ENCODE data around the gene PKP1.

DNA sequence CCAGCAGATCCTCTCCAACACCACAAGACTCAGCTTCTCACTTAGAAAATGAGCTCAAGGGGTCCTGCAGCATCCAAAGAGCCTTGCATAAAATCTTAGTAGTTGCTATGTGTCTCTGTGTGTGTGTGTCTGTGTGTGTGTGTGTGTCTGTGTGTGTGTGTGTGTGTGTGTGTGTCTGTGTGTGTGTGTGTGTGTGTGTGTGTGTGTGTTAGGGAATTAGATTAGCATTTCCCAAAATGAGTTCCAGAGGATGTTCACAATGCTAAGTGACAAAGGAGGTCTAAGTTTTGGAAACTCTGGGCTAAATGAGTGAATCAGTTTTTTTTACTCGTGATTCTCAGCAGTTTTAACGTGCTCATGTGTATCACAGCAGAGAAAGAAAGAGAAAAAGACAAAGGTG is 63.7 kb downstream of the PKP1 start:
- TF ChIP-seq ARNTL (CRISPR knock-in tag; IDR thresholded peaks at IDR 0.05; ENCODE audit: borderline replicate concordance, low read depth) (no peak), ZFP30 (CRISPR knock-in tag; IDR thresholded peaks at IDR 0.05) (no peak), ZNF8 (CRISPR knock-in tag; IDR thresholded peaks at IDR 0.05) (no peak), BACH2 (CRISPR knock-in tag; IDR thresholded peaks at IDR 0.05; ENCODE audit: borderline replicate concordance) (no peak), TOX (CRISPR knock-in tag; IDR thresholded peaks at IDR 0.05; ENCODE audit: borderline replicate concordance) (no peak), ZNF565 (CRISPR knock-in tag; conservative IDR thresholded peaks at IDR 0.05; ENCODE audit: low read depth) (no peak), GLIS3 (CRISPR knock-in tag; IDR thresholded peaks at IDR 0.05) (no peak), ZFP3 (CRISPR knock-in tag; IDR thresholded peaks at IDR 0.05) (no peak), ZNF70 (CRISPR knock-in tag; IDR thresholded peaks at IDR 0.05) (no peak), PPARA (CRISPR knock-in tag; IDR thresholded peaks at IDR 0.05; ENCODE audit: borderline replicate concordance) (no peak)
- TF ChIP-seq, protein P1, sequence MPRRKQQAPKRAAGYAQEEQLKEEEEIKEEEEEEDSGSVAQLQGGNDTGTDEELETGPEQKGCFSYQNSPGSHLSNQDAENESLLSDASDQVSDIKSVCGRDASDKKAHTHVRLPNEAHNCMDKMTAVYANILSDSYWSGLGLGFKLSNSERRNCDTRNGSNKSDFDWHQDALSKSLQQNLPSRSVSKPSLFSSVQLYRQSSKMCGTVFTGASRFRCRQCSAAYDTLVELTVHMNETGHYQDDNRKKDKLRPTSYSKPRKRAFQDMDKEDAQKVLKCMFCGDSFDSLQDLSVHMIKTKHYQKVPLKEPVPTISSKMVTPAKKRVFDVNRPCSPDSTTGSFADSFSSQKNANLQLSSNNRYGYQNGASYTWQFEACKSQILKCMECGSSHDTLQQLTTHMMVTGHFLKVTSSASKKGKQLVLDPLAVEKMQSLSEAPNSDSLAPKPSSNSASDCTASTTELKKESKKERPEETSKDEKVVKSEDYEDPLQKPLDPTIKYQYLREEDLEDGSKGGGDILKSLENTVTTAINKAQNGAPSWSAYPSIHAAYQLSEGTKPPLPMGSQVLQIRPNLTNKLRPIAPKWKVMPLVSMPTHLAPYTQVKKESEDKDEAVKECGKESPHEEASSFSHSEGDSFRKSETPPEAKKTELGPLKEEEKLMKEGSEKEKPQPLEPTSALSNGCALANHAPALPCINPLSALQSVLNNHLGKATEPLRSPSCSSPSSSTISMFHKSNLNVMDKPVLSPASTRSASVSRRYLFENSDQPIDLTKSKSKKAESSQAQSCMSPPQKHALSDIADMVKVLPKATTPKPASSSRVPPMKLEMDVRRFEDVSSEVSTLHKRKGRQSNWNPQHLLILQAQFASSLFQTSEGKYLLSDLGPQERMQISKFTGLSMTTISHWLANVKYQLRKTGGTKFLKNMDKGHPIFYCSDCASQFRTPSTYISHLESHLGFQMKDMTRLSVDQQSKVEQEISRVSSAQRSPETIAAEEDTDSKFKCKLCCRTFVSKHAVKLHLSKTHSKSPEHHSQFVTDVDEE (CRISPR knock-in tag; IDR thresholded peaks at IDR 0.05) = no peak
- TF ChIP-seq, protein P2, sequence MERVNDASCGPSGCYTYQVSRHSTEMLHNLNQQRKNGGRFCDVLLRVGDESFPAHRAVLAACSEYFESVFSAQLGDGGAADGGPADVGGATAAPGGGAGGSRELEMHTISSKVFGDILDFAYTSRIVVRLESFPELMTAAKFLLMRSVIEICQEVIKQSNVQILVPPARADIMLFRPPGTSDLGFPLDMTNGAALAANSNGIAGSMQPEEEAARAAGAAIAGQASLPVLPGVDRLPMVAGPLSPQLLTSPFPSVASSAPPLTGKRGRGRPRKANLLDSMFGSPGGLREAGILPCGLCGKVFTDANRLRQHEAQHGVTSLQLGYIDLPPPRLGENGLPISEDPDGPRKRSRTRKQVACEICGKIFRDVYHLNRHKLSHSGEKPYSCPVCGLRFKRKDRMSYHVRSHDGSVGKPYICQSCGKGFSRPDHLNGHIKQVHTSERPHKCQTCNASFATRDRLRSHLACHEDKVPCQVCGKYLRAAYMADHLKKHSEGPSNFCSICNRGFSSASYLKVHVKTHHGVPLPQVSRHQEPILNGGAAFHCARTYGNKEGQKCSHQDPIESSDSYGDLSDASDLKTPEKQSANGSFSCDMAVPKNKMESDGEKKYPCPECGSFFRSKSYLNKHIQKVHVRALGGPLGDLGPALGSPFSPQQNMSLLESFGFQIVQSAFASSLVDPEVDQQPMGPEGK (CRISPR knock-in tag; IDR thresholded peaks at IDR 0.05; ENCODE audit: borderline replicate concordance) = no peak

All from SK-N-SH treated with all-trans-retinoic acid at 6 μM for 48 hours (cell line).